Measurements from ENCODE around the gene POLR1G.
A peak's percentile ranks its signal among the peaks of the same experiment; 100 is the strongest.

The POLR1G gene

DNA sequence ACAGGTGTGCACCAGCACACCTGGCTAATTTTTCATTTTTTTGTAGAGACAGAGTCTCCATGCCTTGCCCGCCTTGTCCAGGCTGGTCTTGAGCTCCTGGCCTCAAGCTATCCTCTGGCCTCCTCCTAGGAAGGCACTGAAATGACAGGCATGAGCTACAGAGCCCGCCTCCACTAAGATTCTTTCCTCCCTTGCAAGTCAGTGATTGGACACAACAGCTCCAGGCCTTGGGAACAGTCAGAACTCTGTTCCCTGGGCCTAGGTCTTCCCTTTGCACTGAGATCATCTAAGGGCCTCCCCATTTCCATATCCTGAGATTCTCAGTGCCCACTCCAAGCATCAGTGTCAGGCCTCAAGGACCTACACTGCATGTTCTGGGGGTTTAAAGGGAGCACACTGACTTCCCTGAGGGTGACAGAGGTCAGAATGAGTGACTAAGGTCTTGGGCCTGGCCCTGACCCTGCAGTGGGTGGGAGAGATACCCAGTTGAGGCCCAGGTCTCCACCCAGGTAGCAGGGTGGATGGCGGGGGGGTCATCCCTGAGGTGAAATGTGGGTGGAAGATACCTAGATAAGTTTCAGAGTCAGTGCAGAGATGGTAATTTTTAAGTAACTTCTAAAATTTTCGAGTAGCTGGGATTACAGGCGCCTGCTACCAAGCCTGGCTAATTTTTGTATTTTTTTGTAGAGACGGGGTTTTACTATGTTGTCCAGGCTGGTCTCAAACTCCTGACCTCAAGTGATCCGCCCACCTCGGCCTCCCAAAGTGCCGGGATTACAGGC, 34.6 kb downstream of the POLR1G start:
- DNase-seq (ENCODE audit: insufficient read length, low spot score) (no peak), FAIRE-seq (no peak)
- TF ChIP-seq POLR2A (IDR thresholded peaks at IDR 0.05; ENCODE audit: low read depth, low read length): no peak

DNA sequence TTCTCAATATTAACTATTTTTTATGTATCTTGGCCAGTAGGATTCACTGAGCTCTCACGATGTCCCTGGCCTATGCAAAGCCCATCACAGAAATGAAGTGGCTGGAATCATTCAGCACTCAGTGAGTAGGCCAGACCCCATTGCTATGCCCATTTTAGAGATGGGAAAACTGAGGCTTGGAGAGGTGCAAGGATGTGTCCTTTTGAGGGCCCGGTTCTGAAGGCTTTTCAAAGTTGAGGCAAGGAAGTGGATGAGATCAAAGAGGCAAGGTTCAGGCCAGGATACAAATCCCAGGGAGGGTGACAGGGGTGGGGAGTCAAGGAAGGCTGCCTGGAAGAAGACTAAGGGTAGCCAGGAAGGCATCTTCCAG, 35.9 kb downstream of the POLR1G start:
- DNase-seq (ENCODE audit: insufficient read length, low spot score) (no peak), FAIRE-seq (no peak)
- no peak for TF ChIP-seq POLR2A (IDR thresholded peaks at IDR 0.05; ENCODE audit: low read depth, low read length)

DNA sequence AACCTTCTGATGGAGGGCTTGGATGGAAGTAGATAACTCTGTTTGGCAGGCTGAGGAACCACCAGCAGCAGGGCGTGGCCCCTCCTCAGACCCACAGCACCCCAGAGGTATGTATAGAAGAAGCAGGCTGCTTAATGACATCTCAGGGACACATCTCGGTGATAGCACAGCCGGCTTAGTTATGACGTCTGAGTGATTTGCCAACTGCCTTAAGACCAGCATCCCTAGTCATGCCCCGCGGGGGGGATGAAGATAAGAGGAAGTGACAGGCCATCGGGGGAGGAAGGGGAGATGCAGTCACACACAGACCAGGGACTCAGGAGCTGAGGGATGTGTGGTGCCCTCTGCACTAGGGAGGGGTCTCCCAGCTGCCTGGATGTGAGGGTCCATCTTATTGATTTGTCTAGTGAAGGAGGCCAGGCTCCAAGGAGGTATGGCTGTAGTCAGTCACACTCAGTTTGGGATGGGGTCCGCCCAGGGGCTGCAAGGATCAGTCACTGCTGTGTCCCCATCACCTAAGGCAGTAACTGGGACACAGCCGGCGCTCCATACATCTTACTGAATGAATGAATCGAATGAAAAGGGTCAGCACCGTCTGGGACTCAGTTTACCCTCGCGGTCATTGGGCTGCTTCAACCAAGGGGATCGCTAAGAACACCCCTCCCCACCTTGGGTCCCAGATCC, 36.5 kb downstream of the POLR1G start:
- FAIRE-seq: no peak
- no peak for DNase-seq (ENCODE audit: insufficient read length, low spot score)

DNA sequence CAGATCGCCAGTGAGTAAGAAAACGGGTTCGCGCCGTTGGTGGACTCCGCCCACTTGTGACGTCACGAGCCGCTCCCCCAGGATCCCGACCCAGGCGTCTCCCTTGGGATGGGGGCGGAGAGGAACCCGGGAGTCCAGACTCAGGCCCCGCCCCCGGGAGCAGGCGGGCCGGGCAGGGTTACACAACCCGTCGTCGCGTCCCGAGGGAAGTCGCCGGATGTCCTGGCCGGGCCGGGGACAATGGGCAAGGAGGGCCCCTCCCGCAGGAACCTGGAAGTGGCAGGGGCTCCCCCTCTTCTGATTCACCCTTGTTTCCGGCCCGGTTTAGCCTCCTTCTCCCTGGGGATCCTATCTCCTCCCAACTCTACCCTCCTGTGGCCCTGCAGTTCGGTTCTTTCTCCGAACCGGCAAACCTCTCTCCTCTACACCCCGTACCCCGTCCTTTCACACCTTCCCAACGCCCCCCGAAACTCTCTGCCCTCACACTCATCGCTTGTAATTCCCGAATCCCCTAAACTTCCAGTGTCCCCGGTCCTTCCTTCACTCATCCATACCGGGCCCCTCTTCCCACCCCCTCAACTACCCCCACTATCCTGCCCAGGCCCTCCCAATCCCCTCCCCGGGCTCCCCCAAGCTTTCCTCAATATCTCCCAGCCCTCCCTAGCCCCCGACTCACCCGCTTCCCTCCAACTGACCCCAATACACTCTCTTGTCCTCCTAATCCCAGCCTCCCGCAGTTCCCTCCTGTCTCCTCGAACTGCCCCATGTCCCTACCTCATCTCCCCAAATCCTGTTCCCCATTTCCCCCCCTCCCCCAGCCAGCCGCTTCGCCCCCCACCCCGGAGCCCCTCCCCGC, 37.2 kb downstream of the POLR1G start:
- DNase-seq (ENCODE audit: insufficient read length, low spot score) (peak; percentile 79), FAIRE-seq (no peak)
- no peak for TF ChIP-seq POLR2A (IDR thresholded peaks at IDR 0.05; ENCODE audit: low read depth, low read length)

More for the DNA sequence above, 36.5 kb downstream of the POLR1G start:
- no peak for TF ChIP-seq POLR2A (IDR thresholded peaks at IDR 0.05; ENCODE audit: low read depth, low read length)

DNA sequence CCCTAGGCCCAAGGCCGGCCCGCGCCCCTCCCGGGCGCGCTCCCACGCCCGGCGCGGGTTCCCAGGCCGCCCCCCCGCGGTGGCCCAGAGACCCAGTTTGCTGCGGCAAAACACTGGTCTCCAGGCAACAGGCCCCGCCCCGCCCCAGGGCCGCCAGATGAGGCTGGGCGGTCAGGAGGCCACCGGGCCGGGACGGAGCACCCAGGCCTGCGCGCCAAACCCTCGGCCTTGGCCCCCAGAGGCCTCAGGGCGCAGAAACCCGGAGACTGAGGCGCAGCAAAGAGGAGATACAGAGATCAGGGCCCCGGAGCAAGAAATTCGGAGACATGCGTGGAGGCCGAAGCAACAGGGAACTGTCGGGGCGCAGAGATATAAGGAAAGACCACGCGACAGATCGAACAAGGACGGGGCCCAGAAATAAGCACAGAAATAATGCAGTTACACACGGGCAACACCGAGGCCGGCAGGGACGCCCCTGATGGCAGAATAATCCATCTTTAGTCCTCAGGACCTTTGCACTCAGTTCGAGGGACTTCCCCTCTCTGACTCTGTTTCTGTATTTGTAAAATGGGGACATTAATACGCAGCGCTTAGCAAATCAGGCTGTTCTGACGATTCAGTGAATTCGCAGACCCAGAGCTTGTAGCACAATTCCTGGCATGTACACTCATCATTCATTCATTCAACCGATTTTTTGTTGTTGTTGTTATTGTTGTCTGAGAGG, 38.0 kb downstream of the POLR1G start:
- FAIRE-seq: no peak
- no peak for TF ChIP-seq POLR2A (IDR thresholded peaks at IDR 0.05; ENCODE audit: low read depth, low read length)
- no peak for DNase-seq (ENCODE audit: insufficient read length, low spot score)

DNA sequence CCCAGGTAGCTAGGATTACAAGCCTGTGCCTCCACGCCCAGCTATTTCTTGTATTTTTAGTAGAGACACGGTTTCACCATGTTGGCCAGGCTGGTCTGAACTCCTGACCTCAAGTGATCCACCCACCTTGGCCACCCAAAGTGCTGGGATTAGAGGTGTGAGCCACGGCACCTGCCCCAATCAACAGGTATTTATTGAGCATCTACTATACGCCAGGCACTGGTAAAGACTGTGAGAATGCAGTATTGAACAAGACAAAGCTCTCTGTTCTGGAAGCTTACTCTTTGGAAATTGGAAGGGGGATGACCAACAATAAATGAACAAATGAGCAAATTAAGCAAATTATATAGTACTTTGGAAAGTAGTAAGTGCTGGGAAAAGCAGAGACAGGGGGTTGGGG, 38.7 kb downstream of the POLR1G start:
- FAIRE-seq: no peak

DNA sequence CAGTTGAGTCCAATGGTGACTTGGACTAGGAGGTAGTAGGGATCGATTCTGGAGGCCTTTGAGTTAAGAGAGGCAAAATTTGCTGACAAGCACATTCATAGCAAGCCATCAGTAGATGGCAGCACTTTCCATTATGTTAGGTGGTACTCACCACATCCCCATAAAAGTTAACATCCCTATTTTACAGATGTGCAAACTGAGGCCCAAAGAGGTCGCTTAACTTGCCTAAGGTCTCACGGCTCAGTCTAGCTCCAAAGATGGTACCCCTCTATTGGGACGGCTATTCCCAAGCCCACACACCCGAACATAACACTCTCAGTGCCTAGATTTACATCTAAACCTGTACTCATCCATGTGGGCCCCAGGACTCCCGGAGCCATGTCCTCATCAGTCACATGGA, 39.9 kb downstream of the POLR1G start:
- DNase-seq (ENCODE audit: insufficient read length, low spot score) (no peak), FAIRE-seq (no peak)
- TF ChIP-seq POLR2A (IDR thresholded peaks at IDR 0.05; ENCODE audit: low read depth, low read length): no peak

More for the DNA sequence above, 38.7 kb downstream of the POLR1G start:
- TF ChIP-seq POLR2A (IDR thresholded peaks at IDR 0.05; ENCODE audit: low read depth, low read length): no peak
- no peak for DNase-seq (ENCODE audit: insufficient read length, low spot score)

DNA sequence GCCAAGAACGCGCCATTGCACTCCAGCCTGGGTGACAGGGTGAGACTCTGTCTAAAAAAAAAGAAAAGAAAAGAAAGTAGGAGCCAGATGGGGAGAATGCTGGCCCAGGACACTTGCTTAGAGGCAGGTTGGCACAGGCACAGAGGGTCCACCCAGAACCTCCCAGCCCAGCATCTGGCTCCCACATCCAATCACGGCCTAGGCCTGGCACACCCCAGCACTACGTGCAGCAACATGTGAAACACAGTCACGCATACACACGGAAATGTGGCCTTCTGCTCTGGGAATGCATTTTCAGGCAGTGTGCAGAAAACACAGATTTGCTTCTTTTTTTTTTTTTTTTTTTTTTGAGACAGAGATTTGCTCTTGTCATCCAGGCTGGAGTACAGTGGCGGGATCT, 40.5 kb downstream of the POLR1G start:
- no peak for TF ChIP-seq POLR2A (IDR thresholded peaks at IDR 0.05; ENCODE audit: low read depth, low read length)
- no peak for DNase-seq (ENCODE audit: insufficient read length, low spot score)
- no peak for FAIRE-seq

DNA sequence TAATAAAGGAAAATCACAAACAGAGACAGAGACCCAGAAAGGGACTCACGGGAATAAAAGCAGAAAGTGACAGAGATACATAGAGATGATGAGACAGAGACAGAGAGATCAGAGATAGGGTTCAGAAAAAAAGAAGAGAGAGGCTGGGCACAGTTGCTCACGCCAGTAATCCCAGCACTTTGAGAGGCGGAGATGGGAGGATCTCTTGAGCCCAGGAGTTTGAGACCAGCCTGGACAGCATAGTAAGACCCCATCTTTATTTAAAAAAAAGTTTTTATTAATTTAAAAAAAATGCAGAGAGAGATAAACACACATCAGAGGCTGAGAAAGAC, 41.9 kb downstream of the POLR1G start:
- no peak for DNase-seq (ENCODE audit: insufficient read length, low spot score)
- TF ChIP-seq POLR2A (IDR thresholded peaks at IDR 0.05; ENCODE audit: low read depth, low read length): no peak
- FAIRE-seq: no peak

DNA sequence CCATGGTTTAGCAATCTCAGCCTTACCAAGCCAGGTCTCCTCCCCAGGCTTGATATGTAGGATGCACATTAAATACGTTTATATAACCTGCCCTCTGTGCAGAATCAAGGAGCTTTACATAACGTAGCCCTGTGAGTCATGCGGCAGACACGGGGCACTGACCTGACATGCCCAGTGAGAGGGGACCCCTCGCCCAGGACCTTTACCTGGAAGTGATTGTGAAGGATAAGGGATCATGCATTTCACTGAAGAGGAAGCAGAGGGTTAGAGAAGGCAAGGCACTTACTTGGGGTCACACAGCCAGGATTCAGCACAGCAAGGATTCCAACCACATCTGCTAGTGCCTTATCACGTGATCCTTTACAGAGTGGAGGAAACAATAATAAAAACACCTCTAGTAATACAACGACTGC, 42.4 kb downstream of the POLR1G start:
- FAIRE-seq (no peak), DNase-seq (ENCODE audit: insufficient read length, low spot score) (no peak)
- TF ChIP-seq POLR2A (IDR thresholded peaks at IDR 0.05; ENCODE audit: low read depth, low read length): no peak

DNA sequence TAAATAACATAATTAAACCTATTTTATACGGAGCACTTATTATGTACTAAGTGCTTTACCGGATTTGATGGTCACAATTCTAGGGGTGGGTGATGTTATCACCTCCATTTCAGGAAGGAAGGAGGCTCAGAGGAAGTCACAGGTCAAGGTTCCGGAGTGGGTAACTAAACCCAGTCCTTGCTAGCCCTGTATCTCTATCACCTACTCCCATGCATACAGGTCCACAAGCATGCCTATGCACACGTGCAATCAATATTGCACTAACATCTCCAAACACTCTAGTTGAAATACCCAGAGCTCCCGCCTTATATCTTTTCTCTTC, 43.5 kb downstream of the POLR1G start:
- FAIRE-seq (no peak), DNase-seq (ENCODE audit: insufficient read length, low spot score) (no peak)
- TF ChIP-seq POLR2A (IDR thresholded peaks at IDR 0.05; ENCODE audit: low read depth, low read length): no peak

DNA sequence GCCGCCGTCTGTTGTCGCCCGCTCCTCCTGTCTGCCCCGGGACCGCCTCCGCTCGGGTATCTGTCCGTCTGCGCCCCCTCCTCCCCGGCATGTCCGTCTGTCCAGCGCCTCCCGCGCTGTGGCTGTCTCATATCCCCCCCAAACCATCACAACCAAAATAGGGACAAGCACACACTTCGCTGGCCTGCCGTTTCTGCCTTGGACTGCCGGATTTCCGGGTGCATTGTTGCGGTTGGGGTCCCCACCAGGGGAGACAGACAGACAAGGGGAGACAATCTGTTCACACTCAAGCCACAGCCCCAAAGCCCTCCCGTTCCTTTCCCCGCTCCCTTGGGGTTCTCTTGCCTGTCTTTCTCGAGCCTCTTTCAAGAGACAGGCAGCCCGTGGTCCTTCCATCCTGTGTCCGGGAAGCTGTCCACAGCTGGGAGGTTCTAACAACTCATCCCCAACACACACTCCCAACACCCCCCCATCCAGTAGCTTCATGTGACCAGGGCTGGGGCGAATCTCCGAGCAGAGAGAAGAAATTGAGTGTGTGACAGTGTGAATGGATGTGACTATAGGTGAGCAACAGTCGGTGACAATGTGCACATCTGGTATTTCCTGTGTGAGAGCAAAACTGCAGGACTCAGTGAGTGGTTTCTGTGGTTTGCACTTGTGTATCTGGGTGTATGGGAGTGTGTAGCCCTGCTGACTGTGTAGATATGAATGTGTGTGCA, 44.8 kb downstream of the POLR1G start:
- FAIRE-seq: no peak
- no peak for TF ChIP-seq POLR2A (IDR thresholded peaks at IDR 0.05; ENCODE audit: low read depth, low read length)
- DNase-seq (ENCODE audit: insufficient read length, low spot score): no peak

DNA sequence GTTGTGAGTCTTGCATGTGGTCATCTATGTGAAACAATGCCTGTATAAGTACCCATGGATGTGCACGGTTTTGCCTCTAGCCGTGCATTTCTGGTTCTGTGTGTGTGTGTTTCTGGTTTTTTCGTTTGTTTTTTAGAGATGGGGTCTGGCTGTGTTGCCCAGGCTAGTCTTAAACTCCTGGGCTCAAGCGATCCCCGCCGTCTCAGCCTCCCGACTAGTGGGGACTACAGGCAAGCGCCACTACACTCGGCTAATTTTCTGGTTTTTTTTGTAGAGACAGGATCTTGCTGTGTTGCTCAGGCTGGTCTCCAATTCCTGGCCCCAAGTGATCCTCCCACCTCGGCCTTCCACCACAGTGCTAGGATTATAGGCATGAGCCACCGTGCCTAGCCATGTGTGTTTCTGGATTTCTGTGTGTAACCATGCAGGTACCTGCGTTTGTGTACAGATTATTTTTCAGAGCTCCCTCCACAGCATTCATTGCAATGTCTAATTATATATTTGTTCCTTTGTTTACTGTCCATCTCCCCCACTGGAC, 45.5 kb downstream of the POLR1G start:
- no peak for TF ChIP-seq POLR2A (IDR thresholded peaks at IDR 0.05; ENCODE audit: low read depth, low read length)
- no peak for FAIRE-seq

More for the DNA sequence above, 45.5 kb downstream of the POLR1G start:
- no peak for DNase-seq (ENCODE audit: insufficient read length, low spot score)
